H9 (cell line): Measurements from ENCODE around the gene ABCA13. TPM values are rescaled to one million over a fixed set of nuclear protein-coding genes. Genes with fewer than 3 reads are reported as not detected.

Source experiments
- DNase-seq: peaks from one replicate; pipeline ENCODE4 v3.0.0-alpha.2; 2017
- H2AFZ ChIP-seq: one replicate; pipeline ENCODE4 v1.6.1; 2013; ENCODE audit warnings: mild to moderate bottlenecking, low read length, control low read depth, moderate library complexity
- H2AK5ac ChIP-seq: 2 replicates; pipeline ENCODE4 v1.6.1; 2013; ENCODE audit warnings: low read length, control low read depth, mixed read lengths; ENCODE audit not compliant: insufficient read length
- H2BK120ac ChIP-seq: one replicate; pipeline ENCODE4 v1.6.1; 2013; ENCODE audit warnings: low read depth, mild to moderate bottlenecking, low read length, control low read depth, inconsistent platforms; ENCODE audit not compliant: poor library complexity, severe bottlenecking
- H2BK12ac ChIP-seq: 2 replicates; pipeline ENCODE4 v1.6.1; 2013; ENCODE audit warnings: low read length, control low read depth, mixed read lengths, low read depth; ENCODE audit not compliant: insufficient read length
- H2BK15ac ChIP-seq: 2 replicates; pipeline ENCODE4 v1.6.1; 2013; ENCODE audit warnings: low read depth, low read length, control low read depth
- H2BK20ac ChIP-seq: one replicate; pipeline ENCODE4 v1.6.1; 2013; ENCODE audit warnings: low read depth, mild to moderate bottlenecking, low read length, control low read depth, inconsistent platforms; ENCODE audit not compliant: poor library complexity, severe bottlenecking
- H2BK5ac ChIP-seq: 2 replicates; pipeline ENCODE4 v1.6.1; 2013; ENCODE audit warnings: low read length, control low read depth, mixed read lengths; ENCODE audit not compliant: insufficient read length
- H3K14ac ChIP-seq: 2 replicates; pipeline ENCODE4 v1.6.1; 2013; ENCODE audit warnings: low read length, control low read depth; ENCODE audit not compliant: insufficient read depth
- H3K18ac ChIP-seq: 2 replicates; pipeline ENCODE4 v1.6.1; 2013; ENCODE audit warnings: low read depth, mild to moderate bottlenecking, mixed read lengths, low read length, control low read depth; ENCODE audit not compliant: insufficient read length
- H3K23ac ChIP-seq: 2 replicates; pipeline ENCODE4 v1.6.1; 2013; ENCODE audit warnings: low read length, control low read depth, mixed read lengths, low read depth; ENCODE audit not compliant: insufficient read length
- H3K23me2 ChIP-seq: 2 replicates; pipeline ENCODE4 v1.6.1; 2013; ENCODE audit warnings: low read depth, mild to moderate bottlenecking, mixed read lengths, low read length, control low read depth; ENCODE audit not compliant: insufficient read length, poor library complexity, severe bottlenecking
- H3K27ac ChIP-seq: 2 replicates; pipeline ENCODE4 v1.5.1; 2013; ENCODE audit warnings: low read length, control low read depth, mixed read lengths, low read depth; ENCODE audit not compliant: insufficient read length
- H3K27me3 ChIP-seq: 2 replicates; pipeline ENCODE4 v1.6.1; 2013; ENCODE audit warnings: low read length, control low read depth, inconsistent platforms; ENCODE audit not compliant: insufficient read depth
- H3K4ac ChIP-seq: 2 replicates; pipeline ENCODE4 v1.6.1; 2013; ENCODE audit warnings: low read depth, mild to moderate bottlenecking, control low read depth, inconsistent platforms, low read length, moderate library complexity
- H3K4me1 ChIP-seq: 2 replicates; pipeline ENCODE4 v1.6.1; 2013; ENCODE audit warnings: low read length, control low read depth, inconsistent platforms; ENCODE audit not compliant: insufficient read depth
- H3K4me2 ChIP-seq: 2 replicates; pipeline ENCODE4 v1.6.1; 2013; ENCODE audit warnings: low read length, control low read depth, mixed read lengths; ENCODE audit not compliant: insufficient read length, insufficient read depth
- H3K56ac ChIP-seq: 2 replicates; pipeline ENCODE4 v1.6.1; 2013; ENCODE audit warnings: low read depth, mild to moderate bottlenecking, mixed read lengths, low read length, control low read depth; ENCODE audit not compliant: insufficient read length
- H3K79me1 ChIP-seq: 2 replicates; pipeline ENCODE4 v1.6.1; 2013; ENCODE audit warnings: low read depth, mild to moderate bottlenecking, moderate library complexity, low read length, control low read depth, inconsistent platforms; ENCODE audit not compliant: insufficient read depth, poor library complexity, severe bottlenecking
- H3K79me2 ChIP-seq: 2 replicates; pipeline ENCODE4 v1.6.1; 2013; ENCODE audit warnings: low read length, control low read depth, inconsistent platforms; ENCODE audit not compliant: insufficient read depth
- H3K9ac ChIP-seq: 2 replicates; pipeline ENCODE4 v1.6.1; 2013; ENCODE audit warnings: low read length, control low read depth, mixed read lengths; ENCODE audit not compliant: insufficient read length; ENCODE audit errors: extremely low read depth
- H3K9me3 ChIP-seq: one replicate; pipeline ENCODE4 v1.6.1; 2013; ENCODE audit warnings: low read depth, low read length, inconsistent platforms; ENCODE audit not compliant: control insufficient read depth
- H3T11ph ChIP-seq: one replicate; pipeline ENCODE4 v1.6.1; 2013; ENCODE audit warnings: mild to moderate bottlenecking, low read length, control low read depth, inconsistent platforms
- H4K20me1 ChIP-seq: one replicate; pipeline ENCODE4 v1.6.1; 2013; ENCODE audit not compliant: control insufficient read depth, insufficient read length, insufficient read depth
- H4K5ac ChIP-seq: 2 replicates; pipeline ENCODE4 v1.6.1; 2013; ENCODE audit warnings: low read depth, mild to moderate bottlenecking, mixed read lengths, low read length, control low read depth; ENCODE audit not compliant: insufficient read length
- H4K8ac ChIP-seq: replicated peaks from 2 replicates; pipeline ENCODE4 v1.6.1; 2013; ENCODE audit warnings: low read length, control low read depth, mixed read lengths, low read depth; ENCODE audit not compliant: insufficient read length
- H4K91ac ChIP-seq: 2 replicates; pipeline ENCODE4 v1.6.1; 2013; ENCODE audit warnings: low read depth, mild to moderate bottlenecking, moderate library complexity, mixed read lengths, low read length, control low read depth; ENCODE audit not compliant: insufficient read length
- H3K27ac Mint-ChIP-seq, 3 experiments: 2 replicates in 2 of 3; 3 replicates in 1 of 3; pipeline ENCODE4 v1.8.0; 2020 to 2021; ENCODE audit warnings: mixed read lengths in 3 of 3, mild to moderate bottlenecking in 1 of 3, moderate library complexity in 1 of 3
- H3K27me3 Mint-ChIP-seq: 2 replicates; pipeline ENCODE4 v1.8.0; 2021; ENCODE audit warnings: low read depth, mild to moderate bottlenecking, moderate library complexity, mixed read lengths
- H3K36me3 Mint-ChIP-seq, 3 experiments: 2 replicates in 2 of 3; 3 replicates in 1 of 3; pipeline ENCODE4 v1.8.0; 2020 to 2021; ENCODE audit warnings: low read depth in 3 of 3, mixed read lengths in 3 of 3; ENCODE audit not compliant: insufficient read depth in 1 of 3
- H3K4me1 Mint-ChIP-seq, 2 experiments: 2 replicates each; pipeline ENCODE4 v1.8.0; 2020; ENCODE audit warnings: mixed read lengths in 2 of 2
- H3K4me3 Mint-ChIP-seq, 2 experiments: 2 replicates in 1 of 2; 3 replicates in 1 of 2; pipeline ENCODE4 v1.8.0; 2020 to 2021; ENCODE audit warnings: mild to moderate bottlenecking in 2 of 2, mixed read lengths in 2 of 2, moderate library complexity in 1 of 2
- H3K9me3 Mint-ChIP-seq, 2 experiments: 2 replicates in 1 of 2; 3 replicates in 1 of 2; pipeline ENCODE4 v1.8.0; 2020; ENCODE audit warnings: mild to moderate bottlenecking in 2 of 2, mixed read lengths in 2 of 2, moderate library complexity in 1 of 2
- WGBS: extraction: QIAGEN DNeasy Blood & Tissue Kit; methylation state at CpG from one replicate; pipeline ENCODE4 v1.1.7; 2013; ENCODE audit warnings: missing lambda C conversion rate, low lambda C conversion rate, mixed read lengths; ENCODE audit not compliant: insufficient read length; ENCODE audit errors: extremely low coverage; 5-methylcytosine and 5-hydroxymethylcytosine counted together
- total RNA-seq: library from RNA; stranded (reverse); gene quantifications from 2 replicates; pipeline ENCODE4 v1.2.1, GENCODE V29; 2021
- TF ChIP-seq, protein P1 (sequence below): fragments of 200-600 bp; sonication (generic); conservative IDR thresholded peaks from 3 replicates; pipeline ENCODE4 v1.8.0; 2021; ENCODE audit warnings: antibody characterized with exemption, mild to moderate bottlenecking

The ABCA13 gene
- total RNA-seq, 1 experiment from 2014 or later: 0.11 TPM

DNA sequence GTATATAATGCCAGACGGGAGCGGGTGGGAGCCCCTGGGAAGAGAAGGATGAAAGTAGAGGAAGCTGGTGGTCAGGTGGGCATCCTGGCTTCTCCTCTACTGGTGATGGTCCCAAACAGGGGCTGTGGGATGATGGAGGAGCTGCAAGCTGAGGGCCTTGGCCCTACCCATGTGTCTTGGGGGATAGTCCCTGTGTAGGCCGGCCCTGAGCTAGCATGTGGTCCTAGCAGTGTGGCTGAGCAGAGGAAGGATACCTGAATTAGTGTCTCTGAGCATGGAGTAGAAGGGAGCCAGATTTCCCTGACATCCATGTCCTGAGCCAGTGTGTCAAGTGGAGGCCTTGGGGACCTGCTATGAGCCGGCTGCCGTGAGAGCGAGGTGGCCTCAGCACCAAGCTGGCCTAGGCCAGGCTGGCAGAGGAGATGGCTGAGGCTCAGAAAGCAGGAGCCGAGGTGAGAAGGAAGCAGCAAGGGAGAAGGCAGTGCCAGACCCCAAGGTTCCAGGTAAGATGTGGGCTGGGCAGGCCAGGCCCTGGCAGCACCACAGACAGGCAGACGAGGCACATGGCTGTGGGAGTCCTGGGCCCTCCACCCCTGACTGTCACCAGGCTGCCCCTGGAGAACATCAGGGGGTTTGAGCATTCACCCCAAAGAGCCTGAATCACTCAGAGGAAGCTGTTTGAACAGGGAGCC is 150.2 kb downstream of the ABCA13 start:
- no peak overlapping the region for H2AK5ac ChIP-seq
- H3K4ac ChIP-seq: no peak overlapping the region
- peaks cover 0 to 12% (median 6%) of the 10 kb centered on the region in 3 experiments; a peak in 5 of 7 replicates for H3K36me3 Mint-ChIP-seq
- no peak overlapping the region for H2BK20ac ChIP-seq
- WGBS: no CpG with 5 or more reads among the region's 8 CpGs
- H2BK120ac ChIP-seq: no peak overlapping the region
- H3K79me2 ChIP-seq: no peaks in the 10 kb centered on the region
- H4K20me1 ChIP-seq: no peaks in the 10 kb centered on the region
- no peaks in the 10 kb centered on the region for H3K79me1 ChIP-seq
- H2AFZ ChIP-seq: no peak overlapping the region
- peaks cover 9 to 17% of the 10 kb centered on the region in 2 experiments; a peak in 4 of 5 replicates for H3K9me3 Mint-ChIP-seq
- no peak overlapping the region; the same call in 1 of the 2 replicates for H3K14ac ChIP-seq
- H2BK15ac ChIP-seq: no peak overlapping the region
- no peaks in the 10 kb centered on the region for H3K23me2 ChIP-seq
- H3T11ph ChIP-seq: no peak overlapping the region
- no peak overlapping the region for H2BK12ac ChIP-seq
- H4K8ac ChIP-seq: no peak overlapping the region
- H3K27ac ChIP-seq: no peak overlapping the region
- H3K4me1 Mint-ChIP-seq: peaks cover 16 to 18% of the 10 kb centered on the region in 2 experiments
- no peak overlapping the region for H2BK5ac ChIP-seq
- H3K4me2 ChIP-seq: no peak overlapping the region
- H4K91ac ChIP-seq: no peak overlapping the region
- H3K4me1 ChIP-seq: no peaks in the 10 kb centered on the region
- DNase-seq: no peak
- H3K27me3 Mint-ChIP-seq: no peaks in the 10 kb centered on the region; the same call in 1 of the 2 replicates
- H3K23ac ChIP-seq: no peak overlapping the region
- no peak overlapping the region for H4K5ac ChIP-seq
- TF ChIP-seq, protein P1, sequence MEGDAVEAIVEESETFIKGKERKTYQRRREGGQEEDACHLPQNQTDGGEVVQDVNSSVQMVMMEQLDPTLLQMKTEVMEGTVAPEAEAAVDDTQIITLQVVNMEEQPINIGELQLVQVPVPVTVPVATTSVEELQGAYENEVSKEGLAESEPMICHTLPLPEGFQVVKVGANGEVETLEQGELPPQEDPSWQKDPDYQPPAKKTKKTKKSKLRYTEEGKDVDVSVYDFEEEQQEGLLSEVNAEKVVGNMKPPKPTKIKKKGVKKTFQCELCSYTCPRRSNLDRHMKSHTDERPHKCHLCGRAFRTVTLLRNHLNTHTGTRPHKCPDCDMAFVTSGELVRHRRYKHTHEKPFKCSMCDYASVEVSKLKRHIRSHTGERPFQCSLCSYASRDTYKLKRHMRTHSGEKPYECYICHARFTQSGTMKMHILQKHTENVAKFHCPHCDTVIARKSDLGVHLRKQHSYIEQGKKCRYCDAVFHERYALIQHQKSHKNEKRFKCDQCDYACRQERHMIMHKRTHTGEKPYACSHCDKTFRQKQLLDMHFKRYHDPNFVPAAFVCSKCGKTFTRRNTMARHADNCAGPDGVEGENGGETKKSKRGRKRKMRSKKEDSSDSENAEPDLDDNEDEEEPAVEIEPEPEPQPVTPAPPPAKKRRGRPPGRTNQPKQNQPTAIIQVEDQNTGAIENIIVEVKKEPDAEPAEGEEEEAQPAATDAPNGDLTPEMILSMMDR: no peak
- no peak overlapping the region for H3K18ac ChIP-seq
- H3K9ac ChIP-seq: no peak overlapping the region
- H3K9me3 ChIP-seq: peaks cover 11% of the 10 kb centered on the region
- no peak overlapping the region for H3K4me3 Mint-ChIP-seq
- no peak overlapping the region for H3K56ac ChIP-seq
- no peak overlapping the region; a peak in 1 of 7 replicates for H3K27ac Mint-ChIP-seq
- H3K27me3 ChIP-seq: no peaks in the 10 kb centered on the region
